Lower leg skin (tissue), 4 donors: ENCODE results near the gene USP40. TPM values are rescaled to one million over a fixed set of nuclear protein-coding genes. Genes with fewer than 3 reads are reported as not detected.

Source experiments
- DNase-seq, 2 donors: peaks; one replicate each; pipeline ENCODE4 v3.0.0-alpha.2; 2019; ENCODE audit warnings: low spot score in 2 of 2
- H3K4me3 ChIP-seq: fragments of 200-600 bp; sonication (generic); 2 replicates; pipeline ENCODE4 v1.5.1; 2017; ENCODE audit warnings: mild to moderate bottlenecking, low read depth; ENCODE audit not compliant: poor library complexity, severe bottlenecking
- CTCF ChIP-seq, 3 donors: fragments of 450-650 bp; IDR thresholded peaks; one replicate each; pipeline ENCODE4 v1.5.1; 2016; ENCODE audit warnings: antibody characterized with exemption in 3 of 3, mild to moderate bottlenecking in 3 of 3, moderate library complexity in 2 of 3
- POLR2A ChIP-seq, 2 donors: fragments of 450-650 bp; IDR thresholded peaks; one replicate each; pipeline ENCODE4 v1.6.1; 2016 to 2017; ENCODE audit warnings: antibody characterized with exemption in 2 of 2, mild to moderate bottlenecking in 1 of 2, moderate library complexity in 1 of 2
- WGBS, 2 donors: methylation state at CpG; one replicate each; pipeline ENCODE4 v1.1.5; 2018; 5-methylcytosine and 5-hydroxymethylcytosine counted together
- intact Hi-C: fragments of 100-400 bp; cut with DNase I; formaldehyde crosslinking; loops from one replicate; pipeline ENCODE4 v1.15.0; 2023; ENCODE audit warnings: low total_unique reads
- total RNA-seq, 4 donors: library from RNA; depleted of rRNA; stranded (reverse); fragments of >200 nt; gene quantifications; one replicate each; pipeline ENCODE4 v1.1.0, GENCODE V29; 2016

Gene USP40
- total RNA-seq, 4 donors from 2014 or later = 26.9 to 38.7 (median 37.4) TPM

DNA sequence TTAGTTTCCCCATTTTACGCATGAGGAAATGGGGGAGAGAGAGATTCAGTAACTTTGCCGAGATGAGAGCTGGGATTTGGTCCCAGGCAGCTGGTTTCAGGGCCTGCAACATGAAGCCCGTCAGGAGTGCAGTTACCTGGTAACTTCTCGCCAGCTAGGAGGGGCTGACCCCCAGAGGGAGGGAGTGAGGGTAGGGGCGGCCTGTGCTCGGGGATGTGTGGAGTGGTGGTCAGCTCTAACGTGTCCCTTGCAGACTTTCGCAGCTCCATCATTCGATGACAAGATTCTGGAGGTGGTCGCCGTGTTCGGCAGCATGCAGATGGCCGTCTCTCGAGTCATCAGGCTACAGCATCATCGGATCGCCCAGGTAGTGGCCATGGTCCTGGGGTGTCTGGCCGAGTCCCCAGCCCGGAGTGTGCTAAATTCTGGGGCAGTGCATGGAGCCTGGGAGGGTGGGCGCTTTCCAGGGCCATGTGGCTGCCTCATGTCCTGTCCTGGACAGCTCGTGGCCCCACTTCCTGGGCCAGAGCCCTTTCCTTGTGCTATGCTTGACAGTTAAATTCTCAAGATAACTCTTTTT lies 108.5 kb downstream of the USP40 start:
- 91 to 95% methylated on average over 17 to 20 of the region's 20 CpGs for WGBS, 2 donors
- TF ChIP-seq CTCF (IDR thresholded peaks at IDR 0.05) (no peak), POLR2A (IDR thresholded peaks at IDR 0.05) (no peak)
- H3K4me3 ChIP-seq = no peak overlapping the region
- no peak for DNase-seq
- intact Hi-C loops = no loop called here

- 95 to 96% methylated on average over 5 of the region's 5 CpGs for WGBS, 2 donors
- intact Hi-C loops = no loop called here
- no peak overlapping the region for H3K4me3 ChIP-seq
- DNase-seq = no peak
- TF ChIP-seq POLR2A (IDR thresholded peaks at IDR 0.05) (no peak), CTCF (IDR thresholded peaks at IDR 0.05) (no peak)
Observed at GRCh38 chr2:233457356-233457755, 109.2 kb downstream of the USP40 start.

GRCh38 chr2:233456934-233457333 lies 109.6 kb downstream of the USP40 start:
- H3K4me3 ChIP-seq = no peak overlapping the region
- WGBS, 2 donors = 87 to 95% methylated on average over 5 of the region's 5 CpGs
- intact Hi-C loops = no loop called here
- no peak for DNase-seq
- TF ChIP-seq CTCF (IDR thresholded peaks at IDR 0.05) (no peak), POLR2A (IDR thresholded peaks at IDR 0.05) (no peak)

DNA sequence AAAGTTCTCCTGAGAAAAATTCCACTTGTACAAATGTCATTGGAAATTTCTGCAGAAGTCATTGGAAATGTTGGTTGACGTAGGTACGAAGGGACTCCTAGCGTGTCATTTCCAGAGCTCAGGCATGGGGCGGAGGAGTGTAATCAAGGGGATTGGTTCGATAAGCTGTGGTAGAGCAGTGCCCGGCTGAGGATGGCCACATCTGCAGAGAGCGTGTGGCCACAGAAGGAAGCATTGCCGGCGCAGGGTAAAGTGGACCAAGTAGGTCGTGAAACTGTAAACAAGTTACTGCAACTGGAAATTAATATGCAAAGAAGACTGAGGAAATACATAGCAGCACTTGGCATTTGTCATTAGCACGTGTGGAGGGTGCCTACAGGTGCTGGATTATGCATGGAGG lies 110.5 kb downstream of the USP40 start:
- intact Hi-C loops = no loop called here

DNA sequence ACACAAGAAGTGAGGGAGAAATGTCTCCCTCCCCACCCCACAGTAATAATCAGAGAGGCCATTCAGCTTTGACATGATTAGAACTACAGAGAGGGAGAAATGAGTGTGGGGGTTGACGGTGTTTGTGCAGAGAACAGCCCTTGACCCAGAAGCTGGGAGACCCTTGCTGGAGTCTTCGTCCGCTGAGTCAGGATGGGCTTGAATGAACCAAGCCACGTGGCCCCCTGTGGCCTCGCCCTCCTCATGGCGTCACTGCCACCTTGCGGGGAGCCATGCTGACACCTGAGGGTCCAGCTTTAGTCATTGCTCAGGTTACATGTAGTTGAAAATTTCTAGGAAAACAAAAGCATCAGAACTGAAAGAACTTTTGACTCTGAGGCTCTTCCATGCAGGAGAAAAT lies 111.1 kb downstream of the USP40 start:
- intact Hi-C loops = no loop called here
- no peak for DNase-seq
- H3K4me3 ChIP-seq = no peak overlapping the region
- WGBS, 2 donors = 96% methylated on average over 7 of the region's 7 CpGs
- TF ChIP-seq POLR2A (IDR thresholded peaks at IDR 0.05) (no peak), CTCF (IDR thresholded peaks at IDR 0.05) (no peak)

More for the DNA sequence above, 110.5 kb downstream of the USP40 start:
- no peak for DNase-seq
- TF ChIP-seq POLR2A (IDR thresholded peaks at IDR 0.05) (no peak), CTCF (IDR thresholded peaks at IDR 0.05) (no peak)
- H3K4me3 ChIP-seq = no peak overlapping the region
- WGBS, 2 donors = 91% methylated on average over 11 of the region's 11 CpGs

GRCh38 chr2:233455006-233455405 lies 111.6 kb downstream of the USP40 start:
- intact Hi-C loops = no loop called here
- DNase-seq = no peak
- no peak overlapping the region for H3K4me3 ChIP-seq
- 89 to 91% methylated on average over 11 of the region's 11 CpGs for WGBS, 2 donors
- no peak for TF ChIP-seq POLR2A (IDR thresholded peaks at IDR 0.05)
- no peak for TF ChIP-seq CTCF (IDR thresholded peaks at IDR 0.05)
